Activated effector memory CD4-positive, alpha-beta T cell treated with anti-CD3 and anti-CD28 coated beads, Interleukin-2, amount 50 U/mL, for 16 hours (primary cell): ENCODE measurements around the gene GABRA4.

Experiments used
- DNase-seq: peaks from one replicate; pipeline ENCODE4 v3.0.0-alpha.2; 2020

The GABRA4 gene

GRCh38 chr4:46993075-46994006 is at the start of gene GABRA4:
Gene GABRA4 (minus strand): TSS chr4:46993581. CDS start chr4:46993424, 157 bp downstream.
- no peak for DNase-seq

- DNase-seq, result no peak
These were observed 47.4 kb upstream of the GABRA4 start for GRCh38 chr4:47040828-47041227.

- no peak for DNase-seq
These were observed 44.9 kb upstream of the GABRA4 start for GRCh38 chr4:47038263-47038662.

GRCh38 chr4:47032405-47033106 is 39.2 kb upstream of the GABRA4 start:
- peak; percentile 68 for DNase-seq

- peak; percentile 62 for DNase-seq
These were observed 38.5 kb upstream of the GABRA4 start for GRCh38 chr4:47031751-47032404.

- peak; percentile 66 for DNase-seq
These were observed 37.8 kb upstream of the GABRA4 start, which contains the start of gene GABRB1 for GRCh38 chr4:47031011-47031678. Gene GABRB1 (plus strand): TSS chr4:47031567.

- no peak for DNase-seq
These were observed 24.1 kb upstream of the GABRA4 start for GRCh38 chr4:47017494-47017893.

- DNase-seq, result no peak
These were observed 23.7 kb upstream of the GABRA4 start for GRCh38 chr4:47017081-47017480.

GRCh38 chr4:47013373-47013772 is 20.0 kb upstream of the GABRA4 start:
- DNase-seq, result no peak

GRCh38 chr4:47012676-47013075 is 19.3 kb upstream of the GABRA4 start:
- no peak for DNase-seq

- no peak for DNase-seq
These were observed 17.6 kb upstream of the GABRA4 start for GRCh38 chr4:47010912-47011446.

- DNase-seq, result no peak
These were observed 17.0 kb upstream of the GABRA4 start for GRCh38 chr4:47010347-47010911.

GRCh38 chr4:47002580-47002979 is 9.2 kb upstream of the GABRA4 start:
- no peak for DNase-seq

- DNase-seq, result no peak
These were observed 7.0 kb upstream of the GABRA4 start for GRCh38 chr4:47000406-47000805.

GRCh38 chr4:46999566-46999965 is 6.2 kb upstream of the GABRA4 start:
- no peak for DNase-seq

GRCh38 chr4:46994007-46994405 is 625 bp upstream of the GABRA4 start:
- no peak for DNase-seq

GRCh38 chr4:46992338-46992737 is 1.0 kb downstream of the GABRA4 start:
- DNase-seq, result no peak

- no peak for DNase-seq
These were observed 6.3 kb downstream of the GABRA4 start for GRCh38 chr4:46986922-46987638.

GRCh38 chr4:46984781-46985180 is 8.6 kb downstream of the GABRA4 start:
- no peak for DNase-seq

GRCh38 chr4:46980851-46981250 is 12.5 kb downstream of the GABRA4 start:
- DNase-seq, result no peak

- DNase-seq, result no peak
These were observed 13.7 kb downstream of the GABRA4 start for GRCh38 chr4:46979726-46980125.

- no peak for DNase-seq
These were observed 14.1 kb downstream of the GABRA4 start for GRCh38 chr4:46979283-46979682.
